CD4-positive, alpha-beta T cell treated with Interleukin-4 for 4 hours (primary cell): ENCODE results near the gene PKNOX1.
"Not testable (repeated sequence)": the region's sequence is repeated elsewhere in the genome, so short reads cannot be mapped to it uniquely, and the experiment has no call there.

Experiments used
- DNase-seq: peaks from one replicate; pipeline ENCODE4 v3.0.0-alpha.2; 2020

The PKNOX1 gene

DNA sequence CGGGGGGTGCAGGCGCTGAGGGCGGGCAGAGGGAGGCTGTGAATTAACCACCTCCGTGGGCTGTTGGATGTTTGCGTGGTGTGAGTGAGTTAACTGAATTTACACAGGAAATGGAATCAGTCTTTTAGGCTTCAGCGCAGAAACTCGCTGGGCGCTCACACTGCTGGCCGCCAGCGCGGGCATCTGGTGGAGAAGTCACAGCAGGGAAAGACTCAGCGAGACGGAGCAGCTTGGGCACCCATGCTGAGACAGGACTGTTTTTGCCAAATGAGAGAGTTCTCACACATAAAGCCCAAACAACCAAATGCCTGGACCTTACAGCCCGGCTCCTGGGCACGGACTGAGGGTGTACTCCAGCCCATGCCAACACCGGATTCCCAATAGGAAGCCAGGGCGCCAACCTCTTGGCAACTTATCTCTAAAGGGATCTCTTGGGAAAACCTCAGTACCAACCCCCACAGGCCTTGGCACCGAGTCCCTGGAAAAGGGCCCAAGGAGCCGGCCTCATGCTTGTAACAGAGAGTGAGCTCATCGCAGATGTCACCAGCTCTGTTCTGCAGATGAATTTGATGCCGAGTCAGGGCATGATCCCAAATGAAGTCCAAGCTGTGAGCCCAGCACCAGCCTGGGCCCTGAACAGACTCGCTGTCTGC is 90.0 kb downstream of the PKNOX1 start:
- DNase-seq: not testable (repeated sequence)

DNA sequence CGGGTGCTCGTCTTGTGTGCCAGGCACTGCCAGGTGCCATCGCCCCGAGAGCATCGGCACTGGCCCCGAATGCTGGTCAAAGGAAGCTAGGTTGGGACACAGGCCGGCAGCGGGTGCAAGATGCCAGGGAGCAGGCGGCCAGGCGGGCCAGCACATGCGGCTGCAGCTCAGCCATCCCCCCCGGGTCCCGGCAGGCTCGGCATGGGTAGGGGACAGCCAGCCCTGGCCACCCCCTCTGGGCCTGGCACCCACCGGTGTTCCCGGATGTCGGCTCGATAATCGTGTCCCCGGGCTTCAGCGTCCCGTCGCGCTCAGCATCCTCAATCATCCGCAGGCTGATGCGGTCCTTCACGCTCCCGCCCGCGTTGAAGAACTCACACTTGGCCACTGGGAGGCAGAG is 91.6 kb downstream of the PKNOX1 start:
- not testable (repeated sequence) for DNase-seq

GRCh38 chr21:43066690-43067089 is 92.3 kb downstream of the PKNOX1 start:
- DNase-seq: not testable (repeated sequence)

- not testable (repeated sequence) for DNase-seq
Measured at GRCh38 chr21:43068065-43068464, 93.7 kb downstream of the PKNOX1 start.

GRCh38 chr21:43069682-43070081 is 95.3 kb downstream of the PKNOX1 start:
- not testable (repeated sequence) for DNase-seq

DNA sequence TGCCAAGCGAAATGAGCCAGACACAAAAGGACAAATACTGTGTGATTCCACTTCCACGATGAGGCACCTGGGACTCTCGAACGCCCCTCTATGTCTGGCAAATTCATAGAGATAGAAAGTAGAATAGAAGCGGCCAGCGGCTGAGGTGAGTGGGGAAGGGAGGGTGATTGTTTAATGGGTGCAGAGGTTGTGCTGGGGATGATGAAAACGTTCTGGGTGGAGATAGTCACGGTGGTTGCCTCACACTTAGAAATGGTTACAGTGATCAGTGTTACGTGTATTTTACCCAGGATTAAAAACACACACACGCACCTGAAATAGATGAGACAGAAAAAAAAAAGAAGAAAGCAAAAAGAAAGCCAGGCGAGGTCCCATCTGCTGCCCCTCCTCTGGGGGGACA is 98.4 kb downstream of the PKNOX1 start:
- not testable (repeated sequence) for DNase-seq

DNA sequence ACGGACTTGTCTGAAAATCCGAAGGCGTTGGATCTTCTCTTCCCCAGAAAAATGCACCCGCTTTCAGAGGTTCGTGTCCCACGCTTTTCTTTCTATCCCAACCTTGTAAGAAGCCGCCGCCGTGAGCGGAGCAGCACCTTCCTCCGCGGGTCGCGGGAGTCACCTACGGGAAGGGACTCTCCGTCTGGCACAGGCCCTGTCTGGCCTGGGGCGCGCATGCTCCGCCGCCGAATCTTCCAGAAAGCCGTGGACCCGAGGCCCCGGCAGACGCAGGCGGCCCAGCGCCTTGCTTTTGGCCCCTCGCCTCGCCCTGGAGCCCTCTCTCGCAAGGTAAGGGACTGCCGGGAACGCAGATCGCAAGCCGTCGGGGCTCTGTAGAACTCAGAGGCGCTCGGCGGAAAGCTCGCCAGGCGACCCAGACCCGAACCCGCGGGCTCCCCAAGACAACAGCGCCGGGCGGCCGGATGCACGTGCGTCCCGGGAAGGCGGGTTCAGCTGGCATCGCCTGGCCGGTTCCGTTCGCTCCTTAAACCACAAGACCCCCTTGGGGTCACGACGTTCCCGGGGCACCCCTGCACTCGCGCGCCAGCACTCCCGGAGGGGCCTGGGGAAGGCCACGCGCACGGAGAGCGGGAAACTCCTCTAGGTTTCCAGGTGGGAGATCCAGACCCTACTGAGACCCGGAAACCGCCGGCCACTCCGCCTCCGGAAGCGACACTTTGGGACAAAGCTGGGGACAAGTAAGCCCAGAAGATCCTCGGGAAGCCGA is 100.2 kb downstream of the PKNOX1 start:
- not testable (repeated sequence) for DNase-seq

- DNase-seq: not testable (repeated sequence)
Measured at GRCh38 chr21:43075170-43076022, 101.0 kb downstream of the PKNOX1 start, which contains the start of gene CBS. Gene CBS, minus strand, starts transcription at chr21:43075835. Its CDS starts 3,642 bp downstream, at chr21:43072193.

DNA sequence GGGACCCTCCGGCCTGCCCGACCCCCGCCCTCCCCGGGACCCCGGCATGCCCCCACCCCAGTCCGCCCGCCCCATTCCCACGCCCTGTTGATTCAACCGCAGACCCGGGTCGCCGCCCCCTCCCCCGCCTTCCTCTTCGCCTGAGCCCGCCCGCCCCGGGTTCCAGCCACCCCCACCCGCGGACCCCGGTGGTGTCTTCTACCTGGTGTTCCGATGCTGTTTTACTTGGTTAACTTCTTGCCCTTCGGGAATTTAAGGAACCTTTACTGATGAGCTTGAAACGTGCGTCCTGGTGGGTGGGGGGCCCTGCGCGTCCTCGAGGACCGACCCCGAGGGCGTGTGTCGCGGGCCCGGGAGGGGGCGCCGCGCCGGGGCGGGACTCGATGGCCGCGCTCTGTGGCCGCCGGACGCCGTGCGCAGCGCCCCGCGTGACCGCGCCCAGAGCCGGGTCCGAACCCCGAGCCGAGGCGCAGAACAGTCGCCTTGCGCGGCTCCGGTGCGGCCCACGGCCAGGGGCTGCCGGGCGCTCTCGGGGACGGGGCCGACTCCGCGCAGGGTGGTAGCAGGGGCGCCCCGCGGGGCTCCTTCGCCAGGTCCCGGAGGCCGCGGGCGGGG is 101.8 kb downstream of the PKNOX1 start:
- not testable (repeated sequence) for DNase-seq

DNA sequence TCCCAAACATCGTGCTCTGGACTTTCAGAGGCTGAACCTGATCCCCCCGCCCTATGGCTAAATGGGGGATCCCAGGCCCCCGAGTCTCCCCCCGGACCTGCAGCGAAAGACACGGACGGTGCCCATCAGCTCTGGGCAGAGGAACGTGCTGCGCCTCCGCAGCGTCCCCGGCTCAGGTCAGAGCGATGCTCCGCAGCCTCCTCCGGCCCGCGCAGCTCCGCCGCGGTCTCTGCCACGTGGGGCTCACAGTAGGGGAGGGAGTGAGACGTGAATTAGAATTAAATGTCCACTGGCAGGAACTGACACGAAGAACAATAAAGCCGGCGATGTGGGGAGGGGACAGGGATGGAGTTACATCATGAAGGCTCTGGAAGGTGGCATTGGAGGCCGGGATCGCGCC is 102.3 kb downstream of the PKNOX1 start:
- not testable (repeated sequence) for DNase-seq

GRCh38 chr21:43082587-43083300 is 108.4 kb downstream of the PKNOX1 start:
- not testable (repeated sequence) for DNase-seq
